ENCODE data around the gene TLE1.

The TLE1 gene

DNA sequence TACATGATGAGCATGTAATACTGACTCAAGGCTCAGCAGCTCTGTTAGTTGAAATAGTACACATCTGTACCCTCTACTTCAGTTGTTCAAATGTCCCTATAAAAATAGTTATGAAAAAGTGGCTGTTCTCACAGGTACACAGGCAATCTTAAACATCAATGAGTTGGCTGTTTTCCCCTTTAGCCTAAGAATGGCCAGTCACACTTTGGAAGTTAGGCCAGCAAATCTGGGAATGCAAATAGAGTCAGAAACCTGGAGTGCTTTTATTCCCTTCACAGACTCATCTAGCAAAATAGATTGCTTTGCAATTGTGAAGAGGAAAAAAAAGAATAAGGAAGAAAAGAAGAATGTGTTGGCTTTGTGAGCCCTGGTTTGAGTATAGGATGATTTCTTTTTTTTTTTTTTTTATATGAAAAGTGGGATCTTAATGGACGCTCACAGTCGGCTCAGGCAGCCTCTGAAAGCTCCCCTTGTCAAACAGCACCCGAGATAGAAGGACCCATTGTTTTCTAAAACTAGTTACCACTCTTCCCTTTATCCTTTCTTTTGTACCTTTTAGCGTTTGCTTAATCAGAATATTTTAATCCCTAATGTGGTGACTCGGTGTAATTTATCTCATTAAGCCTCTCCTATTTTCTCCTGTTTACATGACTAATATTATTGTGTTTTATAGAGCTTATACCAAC, 27.9 kb upstream of the TLE1 start:
- TF ChIP-seq POLR2AphosphoS5 (IDR thresholded peaks at IDR 0.05; ENCODE audit: low read depth, low read length) (no peak), TAF1 (IDR thresholded peaks at IDR 0.05; ENCODE audit: borderline replicate concordance, insufficient read depth, low read length) (no peak), SIN3A (IDR thresholded peaks at IDR 0.05; ENCODE audit: borderline replicate concordance, insufficient read depth, low read length) (no peak), FOXP2 (optimal IDR thresholded peaks at IDR 0.05; ENCODE audit: borderline replicate concordance, extremely low read depth, extremely low read length, insufficient read depth) (no peak)
- TF ChIP-seq, protein P1, sequence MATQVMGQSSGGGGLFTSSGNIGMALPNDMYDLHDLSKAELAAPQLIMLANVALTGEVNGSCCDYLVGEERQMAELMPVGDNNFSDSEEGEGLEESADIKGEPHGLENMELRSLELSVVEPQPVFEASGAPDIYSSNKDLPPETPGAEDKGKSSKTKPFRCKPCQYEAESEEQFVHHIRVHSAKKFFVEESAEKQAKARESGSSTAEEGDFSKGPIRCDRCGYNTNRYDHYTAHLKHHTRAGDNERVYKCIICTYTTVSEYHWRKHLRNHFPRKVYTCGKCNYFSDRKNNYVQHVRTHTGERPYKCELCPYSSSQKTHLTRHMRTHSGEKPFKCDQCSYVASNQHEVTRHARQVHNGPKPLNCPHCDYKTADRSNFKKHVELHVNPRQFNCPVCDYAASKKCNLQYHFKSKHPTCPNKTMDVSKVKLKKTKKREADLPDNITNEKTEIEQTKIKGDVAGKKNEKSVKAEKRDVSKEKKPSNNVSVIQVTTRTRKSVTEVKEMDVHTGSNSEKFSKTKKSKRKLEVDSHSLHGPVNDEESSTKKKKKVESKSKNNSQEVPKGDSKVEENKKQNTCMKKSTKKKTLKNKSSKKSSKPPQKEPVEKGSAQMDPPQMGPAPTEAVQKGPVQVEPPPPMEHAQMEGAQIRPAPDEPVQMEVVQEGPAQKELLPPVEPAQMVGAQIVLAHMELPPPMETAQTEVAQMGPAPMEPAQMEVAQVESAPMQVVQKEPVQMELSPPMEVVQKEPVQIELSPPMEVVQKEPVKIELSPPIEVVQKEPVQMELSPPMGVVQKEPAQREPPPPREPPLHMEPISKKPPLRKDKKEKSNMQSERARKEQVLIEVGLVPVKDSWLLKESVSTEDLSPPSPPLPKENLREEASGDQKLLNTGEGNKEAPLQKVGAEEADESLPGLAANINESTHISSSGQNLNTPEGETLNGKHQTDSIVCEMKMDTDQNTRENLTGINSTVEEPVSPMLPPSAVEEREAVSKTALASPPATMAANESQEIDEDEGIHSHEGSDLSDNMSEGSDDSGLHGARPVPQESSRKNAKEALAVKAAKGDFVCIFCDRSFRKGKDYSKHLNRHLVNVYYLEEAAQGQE (IDR thresholded peaks at IDR 0.05; ENCODE audit: insufficient read depth in 1 of 2, low read depth in 2 of 2, low read length in 2 of 2): no peak

DNA sequence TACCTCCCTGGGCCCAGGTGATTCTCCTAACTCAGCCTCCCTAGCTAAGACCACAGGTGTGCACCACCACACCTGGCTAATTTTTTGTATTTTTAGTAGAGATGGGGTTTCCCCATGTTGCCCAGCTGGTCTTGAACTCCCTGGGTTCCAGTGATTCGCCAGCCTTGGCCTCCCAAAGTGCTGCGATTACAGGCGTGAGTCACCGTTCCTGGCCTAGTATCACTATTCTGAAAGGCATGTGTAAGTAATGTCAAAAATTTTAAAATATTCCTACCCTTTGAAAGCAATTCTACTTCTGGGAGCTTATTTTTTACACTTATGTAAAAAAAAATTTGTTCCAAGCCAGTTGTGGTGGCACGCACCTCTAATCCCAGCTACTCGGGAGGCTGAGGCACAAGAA, 27.1 kb upstream of the TLE1 start:
- TF ChIP-seq POLR2AphosphoS5 (IDR thresholded peaks at IDR 0.05; ENCODE audit: low read depth, low read length): no peak

DNA sequence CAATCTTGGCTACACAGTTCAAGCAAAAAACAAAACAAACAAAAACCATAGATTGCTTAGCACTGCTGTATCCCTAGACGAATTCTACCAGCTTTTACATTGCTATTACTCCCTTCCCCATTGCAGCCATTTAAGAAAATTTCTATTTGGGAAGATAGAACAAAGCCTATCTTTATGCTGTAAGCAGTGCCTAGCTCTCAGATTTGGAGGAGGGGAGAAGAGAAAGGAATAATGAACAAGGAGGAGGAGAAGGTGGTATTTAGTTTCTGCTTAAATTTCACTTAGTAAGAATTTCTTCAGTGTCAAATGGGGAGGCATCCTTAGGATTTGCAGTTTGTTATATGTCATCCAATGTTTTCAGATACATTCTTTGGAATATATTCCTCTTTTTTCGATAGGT, 16.2 kb upstream of the TLE1 start:
- TF ChIP-seq, protein P1 (IDR thresholded peaks at IDR 0.05; ENCODE audit: insufficient read depth in 1 of 2, low read depth in 2 of 2, low read length in 2 of 2): no peak
- no peak for TF ChIP-seq FOXP2 (optimal IDR thresholded peaks at IDR 0.05; ENCODE audit: borderline replicate concordance, extremely low read depth, extremely low read length, insufficient read depth)
- no peak for TF ChIP-seq SIN3A (IDR thresholded peaks at IDR 0.05; ENCODE audit: borderline replicate concordance, insufficient read depth, low read length)
- TF ChIP-seq TAF1 (IDR thresholded peaks at IDR 0.05; ENCODE audit: borderline replicate concordance, insufficient read depth, low read length): no peak
- no peak for TF ChIP-seq POLR2AphosphoS5 (IDR thresholded peaks at IDR 0.05; ENCODE audit: low read depth, low read length)

DNA sequence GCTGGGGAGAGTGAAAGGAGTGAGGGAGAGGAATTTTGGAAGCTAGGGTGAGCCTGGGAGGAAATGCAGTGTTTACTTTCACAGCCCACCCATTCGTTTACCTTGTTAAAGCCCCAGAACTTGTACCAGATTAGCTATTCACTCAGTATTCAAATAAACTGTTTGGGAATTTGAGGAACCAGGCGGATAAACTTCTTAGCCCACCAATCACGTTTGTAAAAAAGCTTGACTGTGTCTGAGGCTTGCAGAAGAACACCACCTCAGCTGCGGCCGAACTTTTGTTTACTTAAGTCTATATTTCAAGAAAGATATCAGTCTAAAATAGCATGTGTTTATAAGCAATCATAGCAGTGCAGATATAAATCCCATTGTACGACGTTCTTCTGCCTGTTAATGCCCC, 5.2 kb upstream of the TLE1 start:
- TF ChIP-seq SIN3A (IDR thresholded peaks at IDR 0.05; ENCODE audit: borderline replicate concordance, insufficient read depth, low read length) (no peak), TAF1 (IDR thresholded peaks at IDR 0.05; ENCODE audit: borderline replicate concordance, insufficient read depth, low read length) (no peak), POLR2AphosphoS5 (IDR thresholded peaks at IDR 0.05; ENCODE audit: low read depth, low read length) (no peak), FOXP2 (optimal IDR thresholded peaks at IDR 0.05; ENCODE audit: borderline replicate concordance, extremely low read depth, extremely low read length, insufficient read depth) (no peak)
- TF ChIP-seq, protein P1 (IDR thresholded peaks at IDR 0.05; ENCODE audit: insufficient read depth in 1 of 2, low read depth in 2 of 2, low read length in 2 of 2): no peak

DNA sequence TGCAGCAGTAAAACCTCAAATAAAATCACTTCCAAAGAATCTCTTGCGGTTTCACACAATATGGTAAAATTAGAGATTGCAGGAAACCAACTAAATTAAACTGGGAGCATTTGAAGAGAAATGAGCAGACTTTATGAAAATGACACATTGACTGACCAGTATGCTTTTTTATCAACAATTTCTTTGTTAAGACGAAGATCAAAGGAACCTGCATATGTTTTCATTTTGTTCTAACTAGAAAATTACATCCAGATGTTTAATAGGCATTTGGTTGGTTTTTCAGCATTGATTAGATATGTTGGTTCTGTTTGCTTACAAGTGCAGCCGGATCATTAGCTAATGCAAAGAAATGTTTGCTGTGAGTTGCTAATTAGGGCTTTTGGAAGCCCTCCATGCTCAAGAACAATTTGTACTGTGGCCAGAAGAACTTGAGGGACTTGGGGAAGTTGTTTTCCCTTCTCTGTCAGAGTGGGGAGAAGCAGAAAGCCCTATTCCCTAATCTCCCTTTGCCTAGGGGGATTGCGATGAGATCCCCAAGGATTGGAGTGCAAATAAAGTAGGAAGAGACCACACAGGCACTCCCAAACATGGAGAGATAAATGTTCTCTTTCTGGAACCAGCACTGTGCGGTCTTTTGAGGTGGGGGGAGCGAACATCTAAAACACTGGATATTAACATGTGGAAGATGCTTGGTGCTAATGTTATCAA, 4.5 kb upstream of the TLE1 start:
- no peak for TF ChIP-seq POLR2AphosphoS5 (IDR thresholded peaks at IDR 0.05; ENCODE audit: low read depth, low read length)
- TF ChIP-seq SIN3A (IDR thresholded peaks at IDR 0.05; ENCODE audit: borderline replicate concordance, insufficient read depth, low read length): no peak
- no peak for TF ChIP-seq FOXP2 (optimal IDR thresholded peaks at IDR 0.05; ENCODE audit: borderline replicate concordance, extremely low read depth, extremely low read length, insufficient read depth)
- TF ChIP-seq TAF1 (IDR thresholded peaks at IDR 0.05; ENCODE audit: borderline replicate concordance, insufficient read depth, low read length): no peak
- TF ChIP-seq, protein P1 (IDR thresholded peaks at IDR 0.05; ENCODE audit: insufficient read depth in 1 of 2, low read depth in 2 of 2, low read length in 2 of 2): no peak

Measured in PFSK-1 (cell line).